ENCODE data around the gene THRB.

DNA sequence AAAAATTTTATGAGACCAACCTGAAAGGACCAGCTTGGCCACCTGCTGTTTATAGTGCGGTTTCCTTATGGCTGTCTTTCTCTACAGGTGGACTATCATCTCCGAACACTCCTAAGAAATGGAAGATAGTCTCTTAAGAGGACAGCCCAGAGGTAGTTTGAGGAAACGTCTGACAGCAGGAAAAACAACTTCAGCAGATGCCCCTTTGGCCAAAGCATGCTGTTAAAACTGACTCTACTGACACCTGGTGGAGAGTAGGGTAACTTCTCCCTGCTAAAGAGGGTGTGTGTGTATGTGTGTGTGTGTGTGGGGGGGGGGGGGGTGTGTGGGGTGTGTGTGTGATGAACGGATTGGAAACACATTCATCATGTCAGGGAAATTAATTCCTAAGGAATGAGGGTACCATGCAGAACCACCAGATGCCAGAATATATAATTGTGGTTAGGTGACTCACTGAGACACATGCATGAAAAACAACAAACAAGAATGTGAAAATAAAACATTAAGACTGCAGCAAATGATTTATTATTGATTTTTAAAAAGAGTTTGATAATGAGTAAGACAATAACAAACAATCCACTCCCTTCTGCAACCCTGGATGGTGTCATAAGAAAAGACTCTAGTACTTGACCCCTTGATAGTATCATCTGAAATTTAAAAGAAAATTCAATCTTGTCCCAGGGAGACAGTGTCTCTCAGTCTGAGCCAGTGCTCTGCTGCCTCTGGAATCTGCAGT lies 256.5 kb downstream of the THRB start:
- TF ChIP-seq, protein P1, sequence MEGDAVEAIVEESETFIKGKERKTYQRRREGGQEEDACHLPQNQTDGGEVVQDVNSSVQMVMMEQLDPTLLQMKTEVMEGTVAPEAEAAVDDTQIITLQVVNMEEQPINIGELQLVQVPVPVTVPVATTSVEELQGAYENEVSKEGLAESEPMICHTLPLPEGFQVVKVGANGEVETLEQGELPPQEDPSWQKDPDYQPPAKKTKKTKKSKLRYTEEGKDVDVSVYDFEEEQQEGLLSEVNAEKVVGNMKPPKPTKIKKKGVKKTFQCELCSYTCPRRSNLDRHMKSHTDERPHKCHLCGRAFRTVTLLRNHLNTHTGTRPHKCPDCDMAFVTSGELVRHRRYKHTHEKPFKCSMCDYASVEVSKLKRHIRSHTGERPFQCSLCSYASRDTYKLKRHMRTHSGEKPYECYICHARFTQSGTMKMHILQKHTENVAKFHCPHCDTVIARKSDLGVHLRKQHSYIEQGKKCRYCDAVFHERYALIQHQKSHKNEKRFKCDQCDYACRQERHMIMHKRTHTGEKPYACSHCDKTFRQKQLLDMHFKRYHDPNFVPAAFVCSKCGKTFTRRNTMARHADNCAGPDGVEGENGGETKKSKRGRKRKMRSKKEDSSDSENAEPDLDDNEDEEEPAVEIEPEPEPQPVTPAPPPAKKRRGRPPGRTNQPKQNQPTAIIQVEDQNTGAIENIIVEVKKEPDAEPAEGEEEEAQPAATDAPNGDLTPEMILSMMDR (IDR thresholded peaks at IDR 0.05): peak in 11 of 12 donors; percentile 40 to 68 (median 55)
- TF ChIP-seq POLR2A (IDR thresholded peaks at IDR 0.05): no peak

All from heart left ventricle (tissue), 13 donors.